Loucy (cell line): ENCODE measurements around the gene ROPN1.

Source experiments
- H2AFZ ChIP-seq: fragments of 200-600 bp; sonication (generic); 2 replicates; pipeline ENCODE4 v1.6.0; 2016; ENCODE audit warnings: antibody characterized with exemption, mild to moderate bottlenecking, low read length, moderate library complexity
- H3F3A ChIP-seq: fragments of 200-600 bp; 2 replicates; pipeline ENCODE4 v1.6.0; 2016; ENCODE audit warnings: antibody characterized with exemption, low read depth, mild to moderate bottlenecking
- H3K27me3 ChIP-seq: fragments of 200-600 bp; sonication (generic); 2 replicates; pipeline ENCODE4 v1.6.1; 2014; ENCODE audit warnings: low read length, mild to moderate bottlenecking; ENCODE audit not compliant: insufficient read depth, poor library complexity, severe bottlenecking
- H3K36me3 ChIP-seq: fragments of 200-600 bp; sonication (generic); 2 replicates; pipeline ENCODE4 v1.6.1; 2016; ENCODE audit warnings: low read length; ENCODE audit not compliant: insufficient read depth
- H3K4me1 ChIP-seq: fragments of 200-600 bp; sonication (generic); 2 replicates; pipeline ENCODE4 v1.5.1; 2014; ENCODE audit warnings: low read length, mild to moderate bottlenecking; ENCODE audit not compliant: insufficient read depth, poor library complexity, severe bottlenecking
- H3K4me2 ChIP-seq: fragments of 200-600 bp; sonication (generic); 2 replicates; pipeline ENCODE4 v1.6.0; 2014; ENCODE audit warnings: antibody characterized with exemption, low read length, low read depth, mild to moderate bottlenecking; ENCODE audit not compliant: poor library complexity, severe bottlenecking
- H3K4me3 ChIP-seq: fragments of 200-600 bp; sonication (generic); 2 replicates; pipeline ENCODE4 v1.5.1; 2014; ENCODE audit warnings: low read length, mild to moderate bottlenecking, mixed read lengths; ENCODE audit not compliant: poor library complexity, severe bottlenecking
- H3K79me2 ChIP-seq: fragments of 200-600 bp; sonication (generic); 2 replicates; pipeline ENCODE4 v1.6.1; 2014; ENCODE audit warnings: low read length; ENCODE audit not compliant: insufficient read depth
- H3K9ac ChIP-seq: fragments of 200-600 bp; sonication (generic); 2 replicates; pipeline ENCODE4 v1.6.0; 2014; ENCODE audit warnings: mild to moderate bottlenecking, low read depth, low read length, moderate library complexity; ENCODE audit not compliant: poor library complexity, severe bottlenecking
- H3K9me2 ChIP-seq: fragments of 200-600 bp; sonication (generic); replicated peaks from 2 replicates; pipeline ENCODE4 v1.6.1; 2016; ENCODE audit warnings: low read depth, low read length, mixed read lengths
- H3K9me3 ChIP-seq: fragments of 200-600 bp; sonication (generic); 2 replicates; pipeline ENCODE4 v1.6.1; 2014; ENCODE audit warnings: mild to moderate bottlenecking, antibody characterized with exemption, low read length, low read depth; ENCODE audit not compliant: insufficient read depth
- H4K20me1 ChIP-seq: fragments of 200-600 bp; sonication (generic); 2 replicates; pipeline ENCODE4 v1.6.0; 2014; ENCODE audit warnings: antibody characterized with exemption, low read length, mild to moderate bottlenecking; ENCODE audit not compliant: insufficient read depth, poor library complexity, severe bottlenecking
- CTCF ChIP-seq: fragments of 200-600 bp; sonication (generic); conservative IDR thresholded peaks from 2 replicates; pipeline ENCODE4 v1.5.1; 2014; ENCODE audit warnings: mild to moderate bottlenecking, antibody characterized with exemption, low read length
- EZH2phosphoT487 ChIP-seq: fragments of 200-600 bp; IDR thresholded peaks from 2 replicates; pipeline ENCODE4 v1.6.1; 2018; ENCODE audit warnings: antibody characterized with exemption, mild to moderate bottlenecking, moderate library complexity, borderline replicate concordance

Gene ROPN1

GRCh38 chr3:124035463-124036121 is 43.7 kb upstream of the ROPN1 start:
- H3K4me2 ChIP-seq, result peak overlapping the region; percentile 61

DNA sequence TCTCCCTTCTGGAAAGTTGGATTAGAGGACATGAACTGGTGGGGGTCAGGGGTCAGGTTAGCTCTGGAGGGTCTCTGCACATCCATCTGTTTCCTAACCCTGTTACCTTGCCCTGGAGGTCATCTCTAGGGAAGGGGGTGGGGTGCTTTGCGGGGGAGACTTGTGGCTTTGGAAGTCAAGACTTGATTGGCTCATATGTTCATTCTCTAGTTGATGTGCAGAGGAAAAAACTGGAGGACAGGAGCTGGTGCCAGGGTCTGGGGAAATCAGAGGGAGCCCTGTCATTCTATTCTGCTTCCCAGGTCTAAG is 42.9 kb upstream of the ROPN1 start:
- H3K9me2 ChIP-seq, result no peaks in the 10 kb centered on the region
- H3K79me2 ChIP-seq, result no peaks in the 10 kb centered on the region; the same call in 1 of the 2 replicates
- H3K36me3 ChIP-seq, result no peaks in the 10 kb centered on the region
- no peaks in the 10 kb centered on the region for H3K9me3 ChIP-seq
- H4K20me1 ChIP-seq, result no peaks in the 10 kb centered on the region
- H3F3A ChIP-seq, result no peaks in the 10 kb centered on the region
- H3K4me1 ChIP-seq, result peaks cover 8% of the 10 kb centered on the region
- H3K9ac ChIP-seq, result peak overlapping the region; percentile 38
- H3K27me3 ChIP-seq, result no peaks in the 10 kb centered on the region
- peak overlapping the region; percentile 77 for H3K4me3 ChIP-seq
- peak overlapping the region; percentile 61 for H3K4me2 ChIP-seq
- H2AFZ ChIP-seq, result no peak overlapping the region
- TF ChIP-seq EZH2phosphoT487 (no peak), CTCF (no peak)

More at GRCh38 chr3:124035463-124036121, 43.7 kb upstream of the ROPN1 start:
- Histone ChIP-seq H3K4me3 (peak overlapping the region; percentile 11), H3K9ac (no peak overlapping the region), H2AFZ (no peak overlapping the region), H3K36me3 (no peaks in the 10 kb centered on the region), H3K27me3 (no peaks in the 10 kb centered on the region), H3K9me3 (no peaks in the 10 kb centered on the region), H4K20me1 (no peaks in the 10 kb centered on the region), H3K9me2 (no peaks in the 10 kb centered on the region), H3K79me2 (no peaks in the 10 kb centered on the region; the same call in 1 of the 2 replicates), H3F3A (no peaks in the 10 kb centered on the region), H3K4me1 (peaks cover 8% of the 10 kb centered on the region)
- no peak for TF ChIP-seq CTCF

DNA sequence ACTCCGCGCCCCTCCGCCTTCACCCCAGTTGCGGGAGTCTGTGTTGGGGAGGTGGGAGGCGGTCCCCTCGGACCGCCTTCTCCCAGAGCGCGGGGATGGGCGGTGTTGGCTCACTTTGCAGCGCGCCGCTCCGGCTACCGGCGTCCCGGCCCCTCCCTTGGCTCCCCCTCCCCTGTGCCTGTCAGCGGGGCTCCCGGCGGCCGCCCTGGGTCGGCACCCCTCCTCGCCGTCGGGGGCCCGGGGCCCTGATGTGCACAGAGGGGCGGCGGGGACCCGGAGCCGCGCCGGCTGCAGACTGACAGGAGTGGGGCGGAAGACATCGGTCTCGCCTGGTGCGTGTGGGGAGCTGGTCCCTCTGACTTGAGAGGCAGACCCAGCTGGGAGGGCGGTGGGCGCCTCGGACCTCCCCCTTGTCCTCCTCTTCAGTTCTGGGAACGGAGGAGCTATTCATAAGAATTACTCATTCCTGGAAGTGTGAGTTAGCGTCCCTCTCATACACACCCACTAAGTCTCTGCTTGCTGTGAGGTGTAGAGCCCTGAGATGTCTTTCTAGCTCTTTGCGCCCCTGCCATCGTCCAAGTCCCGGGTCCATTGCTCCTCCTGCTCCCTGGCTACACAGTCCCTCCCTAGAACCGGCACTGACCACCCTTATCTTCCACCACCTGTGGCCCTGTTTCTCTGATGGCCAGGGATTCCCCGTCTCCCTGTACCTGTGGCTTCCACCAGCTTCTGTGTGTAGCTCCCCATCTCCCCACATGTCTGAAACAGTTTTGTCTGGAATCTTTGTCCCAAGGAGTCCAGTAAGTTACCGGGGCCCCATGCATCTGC is 42.3 kb upstream of the ROPN1 start:
- Histone ChIP-seq H3K9ac (peak overlapping the region; percentile 38), H3K4me2 (peak overlapping the region; percentile 61), H3K27me3 (no peaks in the 10 kb centered on the region), H3K4me3 (peak overlapping the region; percentile 77), H3K36me3 (no peaks in the 10 kb centered on the region), H3K9me3 (no peaks in the 10 kb centered on the region), H2AFZ (no peak overlapping the region), H4K20me1 (no peaks in the 10 kb centered on the region), H3F3A (no peaks in the 10 kb centered on the region), H3K79me2 (no peaks in the 10 kb centered on the region; the same call in 1 of the 2 replicates), H3K4me1 (peaks cover 8% of the 10 kb centered on the region), H3K9me2 (no peaks in the 10 kb centered on the region)
- no peak for TF ChIP-seq EZH2phosphoT487
- TF ChIP-seq CTCF, result no peak
